Body of pancreas (tissue), 4 donors: Measurements from ENCODE around the gene SCMH1. TPM values are rescaled to one million over a fixed set of nuclear protein-coding genes. Genes with fewer than 3 reads are reported as not detected.
A peak's percentile ranks its signal among the peaks of the same experiment; 100 is the strongest.

Experiments used
- ATAC-seq: fragments of 150-250 bp; one replicate; pipeline ENCODE4 v1.9.1; 2016
- DNase-seq, 4 donors: peaks; one replicate each; pipeline ENCODE4 v3.0.0-alpha.2; 2019
- H3K27ac ChIP-seq, 4 donors: fragments of 200-600 bp; sonication (generic); 1 replicate in 3 of 4; 2 replicates in 1 of 4; pipeline versions ENCODE4 v1.5.1 to v1.6.1; 2016 to 2019; ENCODE audit warnings: mild to moderate bottlenecking in 1 of 4, mixed read lengths in 1 of 4, moderate library complexity in 1 of 4
- H3K27me3 ChIP-seq, 2 donors: fragments of 200-600 bp; sonication (generic); one replicate each; pipeline ENCODE4 v1.6.0; 2016; ENCODE audit warnings: mild to moderate bottlenecking in 1 of 2
- H3K36me3 ChIP-seq, 2 donors: fragments of 200-600 bp; sonication (generic); replicated peaks in 1 of 2; 2 replicates each; pipeline ENCODE4 v1.5.1; 2016; ENCODE audit warnings: low read depth in 2 of 2; ENCODE audit not compliant: insufficient read depth in 1 of 2
- H3K4me1 ChIP-seq: fragments of 200-600 bp; sonication (generic); one replicate; pipeline ENCODE4 v1.6.0; 2016
- H3K4me3 ChIP-seq, 2 donors: fragments of 200-600 bp; sonication (generic); 1 replicate in 1 of 2; 2 replicates in 1 of 2; pipeline ENCODE4 v1.5.1; 2016 to 2019
- H3K9me3 ChIP-seq, 3 donors: fragments of 200-600 bp; sonication (generic); 1 replicate in 2 of 3; 2 replicates in 1 of 3; pipeline ENCODE4 v1.5.1; 2016
- POLR2A ChIP-seq, 3 donors: fragments of 450-650 bp; IDR thresholded peaks; one replicate each; pipeline ENCODE4 v1.6.1; 2016; ENCODE audit warnings: antibody characterized with exemption in 3 of 3, mild to moderate bottlenecking in 2 of 3
- WGBS, 2 donors: methylation state at CpG; one replicate each; pipeline ENCODE4 v1.1.5; 2017; 5-methylcytosine and 5-hydroxymethylcytosine counted together
- intact Hi-C: fragments of 100-400 bp; cut with DNase I; formaldehyde crosslinking; loops from one replicate; pipeline ENCODE4 v1.15.1; 2023
- total RNA-seq, 2 donors: library from RNA; depleted of rRNA; stranded (reverse); fragments of >200 nt; gene quantifications; one replicate each; pipeline ENCODE4 v1.1.0, GENCODE V29; 2016
- TF ChIP-seq, protein P1 (sequence below), 7 experiments: fragments of 450-650 bp in 4 of 7; fragments of 200-600 bp in 3 of 7; sonication (generic) in 3 of 7; IDR thresholded peaks; one replicate each; pipeline ENCODE4 v1.5.1; 2016 to 2019; ENCODE audit warnings: antibody characterized with exemption in 7 of 7

SCMH1 gene
- total RNA-seq, 2 donors from 2014 or later, result 25.4 to 33.3 TPM

DNA sequence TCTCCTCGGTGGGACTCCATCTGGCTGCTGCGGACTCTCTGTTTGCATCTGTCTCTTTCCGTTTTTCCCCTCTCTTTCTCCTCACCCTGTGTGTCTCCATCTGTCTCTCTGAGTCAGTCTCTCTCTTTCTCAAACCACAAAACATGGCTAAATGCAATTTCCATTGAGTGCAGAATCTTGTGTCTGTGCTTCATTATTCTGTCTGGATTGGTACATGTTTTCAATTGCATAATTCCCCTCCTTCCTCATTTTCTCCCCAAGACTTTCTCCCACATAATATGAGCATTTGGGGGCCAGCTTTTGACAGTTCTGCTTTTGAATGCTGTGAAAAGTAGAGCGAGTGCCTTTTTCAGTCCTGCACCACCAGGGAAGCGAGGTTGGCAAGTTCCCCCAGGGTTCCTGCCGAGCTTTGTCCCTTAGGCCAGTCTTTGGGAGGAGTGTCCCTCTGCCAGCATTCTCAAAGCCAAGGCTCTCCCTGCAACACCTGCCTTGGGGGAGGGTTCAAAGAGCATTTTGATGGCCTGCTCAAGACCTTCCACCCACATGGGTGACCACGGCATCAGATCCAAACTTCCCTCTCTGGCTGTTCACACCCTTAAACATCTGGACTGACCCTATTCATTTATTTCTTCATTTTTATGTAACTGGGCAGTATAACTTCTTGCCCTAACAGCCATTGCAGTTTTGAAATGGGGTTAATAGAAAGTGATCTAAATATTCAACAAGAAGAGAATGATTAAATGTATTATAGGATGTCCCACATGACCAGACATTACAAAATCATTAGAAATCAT, 32.8 kb upstream of the SCMH1 start:
- H3K27me3 ChIP-seq, result no peaks in the 10 kb centered on the region
- ATAC-seq (no peak), DNase-seq (peak in 1 of 4 donors; percentile 40)
- no peak for TF ChIP-seq POLR2A (IDR thresholded peaks at IDR 0.05)
- TF ChIP-seq, protein P1, sequence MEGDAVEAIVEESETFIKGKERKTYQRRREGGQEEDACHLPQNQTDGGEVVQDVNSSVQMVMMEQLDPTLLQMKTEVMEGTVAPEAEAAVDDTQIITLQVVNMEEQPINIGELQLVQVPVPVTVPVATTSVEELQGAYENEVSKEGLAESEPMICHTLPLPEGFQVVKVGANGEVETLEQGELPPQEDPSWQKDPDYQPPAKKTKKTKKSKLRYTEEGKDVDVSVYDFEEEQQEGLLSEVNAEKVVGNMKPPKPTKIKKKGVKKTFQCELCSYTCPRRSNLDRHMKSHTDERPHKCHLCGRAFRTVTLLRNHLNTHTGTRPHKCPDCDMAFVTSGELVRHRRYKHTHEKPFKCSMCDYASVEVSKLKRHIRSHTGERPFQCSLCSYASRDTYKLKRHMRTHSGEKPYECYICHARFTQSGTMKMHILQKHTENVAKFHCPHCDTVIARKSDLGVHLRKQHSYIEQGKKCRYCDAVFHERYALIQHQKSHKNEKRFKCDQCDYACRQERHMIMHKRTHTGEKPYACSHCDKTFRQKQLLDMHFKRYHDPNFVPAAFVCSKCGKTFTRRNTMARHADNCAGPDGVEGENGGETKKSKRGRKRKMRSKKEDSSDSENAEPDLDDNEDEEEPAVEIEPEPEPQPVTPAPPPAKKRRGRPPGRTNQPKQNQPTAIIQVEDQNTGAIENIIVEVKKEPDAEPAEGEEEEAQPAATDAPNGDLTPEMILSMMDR (IDR thresholded peaks at IDR 0.05), result no peak
- H3K36me3 ChIP-seq, result no peaks in the 10 kb centered on the region
- peak overlapping the region in 1 of 4 donors; percentile 16 for H3K27ac ChIP-seq
- no peaks in the 10 kb centered on the region for H3K9me3 ChIP-seq
- no peak overlapping the region for H3K4me3 ChIP-seq
- intact Hi-C loops, result no loop called here
- WGBS, 2 donors, result 69 to 75% methylated on average over 7 of the region's 7 CpGs
- H3K4me1 ChIP-seq, result peaks cover 5% of the 10 kb centered on the region

DNA sequence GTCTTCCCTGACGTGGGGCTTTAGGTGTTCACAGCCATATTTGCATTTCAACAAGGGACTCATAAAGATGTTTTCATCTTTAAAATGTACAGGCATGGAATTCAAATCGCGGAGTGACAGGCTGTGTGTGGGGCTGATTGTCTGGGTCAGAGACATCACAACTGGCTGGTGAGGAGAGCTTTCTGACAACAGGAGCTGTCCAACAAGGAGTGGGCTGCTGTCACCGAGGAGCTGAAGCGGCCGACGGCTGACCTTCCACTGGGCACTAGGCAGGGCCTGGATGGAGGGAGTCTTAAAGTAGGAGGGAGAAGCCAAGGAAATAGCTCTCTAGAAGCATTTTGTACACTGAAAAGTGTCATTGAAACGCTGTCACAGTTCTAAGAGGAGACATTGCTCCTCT, 30.5 kb upstream of the SCMH1 start:
- intact Hi-C loops, result no loop called here
- 79 to 83% methylated on average over 8 of the region's 8 CpGs for WGBS, 2 donors
- no peak overlapping the region for H3K27ac ChIP-seq
- TF ChIP-seq POLR2A (IDR thresholded peaks at IDR 0.05), result no peak
- TF ChIP-seq, protein P1 (IDR thresholded peaks at IDR 0.05), result no peak
- peaks cover 5% of the 10 kb centered on the region for H3K4me1 ChIP-seq
- no peaks in the 10 kb centered on the region for H3K9me3 ChIP-seq
- ATAC-seq, result no peak
- no peak for DNase-seq
- H3K36me3 ChIP-seq, result no peaks in the 10 kb centered on the region
- no peaks in the 10 kb centered on the region for H3K27me3 ChIP-seq
- H3K4me3 ChIP-seq, result no peak overlapping the region

DNA sequence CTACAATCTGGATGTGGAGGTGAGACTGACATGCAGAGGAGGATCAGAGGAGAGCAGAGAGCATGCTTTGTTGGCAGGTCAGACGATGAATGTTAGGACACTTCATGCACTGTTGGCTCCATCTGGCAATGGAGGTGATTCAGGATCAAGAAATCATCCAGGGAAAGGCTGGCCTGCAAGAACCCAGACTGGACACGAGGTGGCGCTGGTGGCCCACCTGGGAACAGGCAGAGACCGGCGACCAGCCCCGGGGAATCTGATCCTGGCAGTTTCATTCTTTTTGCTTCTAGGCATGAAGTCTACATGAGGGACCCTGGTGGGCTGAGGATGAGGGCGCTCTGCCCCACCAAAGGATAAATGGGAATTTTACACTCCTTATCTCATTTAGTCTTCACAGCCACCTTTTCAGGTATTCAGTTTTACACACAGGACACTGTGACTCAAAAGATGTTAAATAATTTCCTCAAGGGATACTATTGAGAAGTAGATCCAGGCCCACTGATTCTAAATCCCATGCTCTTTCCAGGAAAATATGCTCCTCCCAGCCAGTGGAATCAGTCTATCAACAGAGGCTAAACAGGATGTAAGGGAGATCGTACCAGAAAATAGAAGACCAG, 26.2 kb upstream of the SCMH1 start:
- 10 to 14% methylated on average over 8 of the region's 8 CpGs for WGBS, 2 donors
- Histone ChIP-seq H3K9me3 (no peaks in the 10 kb centered on the region), H3K27ac (no peak overlapping the region), H3K36me3 (no peaks in the 10 kb centered on the region), H3K4me3 (no peak overlapping the region), H3K27me3 (no peaks in the 10 kb centered on the region), H3K4me1 (no peaks in the 10 kb centered on the region)
- intact Hi-C loops, result no loop called here
- peak; percentile 90 for ATAC-seq
- TF ChIP-seq, protein P1 (IDR thresholded peaks at IDR 0.05), result peak; percentile 97 to 100 (median 97)
- no peak for TF ChIP-seq POLR2A (IDR thresholded peaks at IDR 0.05)
- DNase-seq, result peak; percentile 81 to 84 (median 84)

DNA sequence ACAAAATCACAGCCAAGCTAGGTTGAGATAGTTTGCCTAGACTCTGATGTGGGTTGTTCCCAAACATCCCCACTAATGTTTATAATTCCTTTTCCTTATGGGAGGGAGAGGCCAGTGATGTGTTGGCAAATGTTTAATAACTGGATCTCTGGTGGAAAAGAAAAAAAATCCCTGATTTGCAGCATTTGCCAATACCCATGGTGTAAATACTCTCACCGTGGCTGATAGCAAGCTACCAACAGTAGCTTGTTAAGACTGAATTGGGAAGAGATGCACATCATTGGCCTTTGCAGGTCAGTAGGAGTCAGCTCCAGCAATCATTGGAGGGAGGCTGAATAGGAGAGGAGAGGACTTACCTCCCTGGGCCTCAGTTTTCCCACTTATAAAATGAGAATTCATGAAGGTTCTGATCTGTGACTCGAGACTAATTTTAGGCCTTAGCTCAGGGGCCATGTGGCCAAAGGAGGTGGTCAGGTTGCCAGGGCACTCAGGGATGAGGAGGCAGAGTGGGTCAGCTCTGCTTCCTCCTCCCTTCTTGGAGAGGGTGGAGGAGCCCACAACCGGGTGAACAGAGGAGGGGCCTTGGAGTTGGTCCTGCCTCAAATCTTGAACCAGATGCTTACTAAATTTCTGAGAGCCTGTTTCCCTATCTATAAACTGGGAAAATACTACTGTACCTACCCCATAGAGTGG, 20.0 kb upstream of the SCMH1 start:
- intact Hi-C loops, result no loop called here
- H3K4me3 ChIP-seq, result no peak overlapping the region
- WGBS, 2 donors, result 83 to 86% methylated on average over 3 of the region's 3 CpGs

More for the DNA sequence above, 20.0 kb upstream of the SCMH1 start:
- H3K36me3 ChIP-seq, result no peaks in the 10 kb centered on the region
- no peaks in the 10 kb centered on the region for H3K27me3 ChIP-seq
- H3K9me3 ChIP-seq, result no peaks in the 10 kb centered on the region
- ATAC-seq, result no peak
- DNase-seq, result no peak
- H3K4me1 ChIP-seq, result no peaks in the 10 kb centered on the region
- no peak overlapping the region for H3K27ac ChIP-seq
- TF ChIP-seq, protein P1 (IDR thresholded peaks at IDR 0.05), result no peak
- TF ChIP-seq POLR2A (IDR thresholded peaks at IDR 0.05), result no peak
